Mesothelial cell of epicardium (in vitro differentiated cells): ENCODE results near the gene NEB. TPM values are rescaled to one million over a fixed set of nuclear protein-coding genes. Genes with fewer than 3 reads are reported as not detected.

Experiments
- DNase-seq, 2 experiments: peaks; one replicate each; pipeline ENCODE4 v3.0.0; 2021; ENCODE audit warnings: low spot score in 2 of 2; ENCODE audit not compliant: unreplicated experiment in 2 of 2
- H3K27ac Mint-ChIP-seq: 2 replicates; pipeline ENCODE4 v1.8.0; 2021; ENCODE audit warnings: mixed read lengths
- H3K27me3 Mint-ChIP-seq: 2 replicates; pipeline ENCODE4 v1.8.0; 2021; ENCODE audit warnings: low read depth, mixed read lengths
- H3K36me3 Mint-ChIP-seq: 2 replicates; pipeline ENCODE4 v1.8.0; 2021; ENCODE audit warnings: mixed read lengths
- H3K4me1 Mint-ChIP-seq: 2 replicates; pipeline ENCODE4 v1.8.0; 2021; ENCODE audit warnings: mixed read lengths
- H3K4me3 Mint-ChIP-seq: 2 replicates; pipeline ENCODE4 v1.8.0; 2021; ENCODE audit warnings: mild to moderate bottlenecking, moderate library complexity, mixed read lengths
- H3K9me3 Mint-ChIP-seq: 2 replicates; pipeline ENCODE4 v1.8.0; 2021; ENCODE audit warnings: mixed read lengths
- CTCF ChIP-seq: fragments of 200-600 bp; sonication (generic); IDR thresholded peaks from one replicate; pipeline ENCODE4 v1.5.0; 2021; ENCODE audit warnings: antibody characterized with exemption; ENCODE audit not compliant: unreplicated experiment
- total RNA-seq: library from RNA; stranded (reverse); gene quantifications from 3 replicates; pipeline ENCODE4 v1.2.1, GENCODE V29; 2021

The NEB gene
- total RNA-seq, 1 donor from 2014 or later: 0.92 TPM

DNA sequence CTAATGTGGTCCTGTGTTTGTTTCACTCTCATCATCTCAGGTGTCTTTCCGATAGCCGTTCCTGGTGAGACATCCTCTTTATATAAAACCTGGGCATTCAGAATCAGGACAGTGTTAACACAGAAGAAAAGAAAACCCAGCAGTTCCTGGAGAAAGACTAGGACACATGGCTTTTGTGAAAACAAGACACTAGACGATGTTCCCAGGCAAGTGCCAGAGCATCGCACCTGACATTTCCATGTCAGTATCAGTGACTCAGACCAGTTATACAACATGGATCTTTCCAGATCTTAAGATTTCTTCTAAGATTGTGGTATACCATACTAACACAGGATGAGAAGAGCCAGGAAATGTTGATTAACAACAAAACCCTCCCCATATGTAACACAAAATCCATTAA is 228.1 kb downstream of the NEB start:
- TF ChIP-seq CTCF: no peak
- no peaks in the 10 kb centered on the region for H3K36me3 Mint-ChIP-seq

GRCh38 chr2:151498178-151498577 is 236.1 kb downstream of the NEB start:
- Mint-ChIP-seq H3K27me3 (no peaks in the 10 kb centered on the region), H3K4me1 (peaks cover 6% of the 10 kb centered on the region), H3K36me3 (peaks cover 12% of the 10 kb centered on the region), H3K9me3 (no peaks in the 10 kb centered on the region), H3K27ac (no peak overlapping the region), H3K4me3 (no peak overlapping the region)
- no peak for DNase-seq
- no peak for TF ChIP-seq CTCF

More for the DNA sequence above, 228.1 kb downstream of the NEB start:
- H3K4me1 Mint-ChIP-seq: peaks cover 3% of the 10 kb centered on the region
- DNase-seq: no peak
- H3K4me3 Mint-ChIP-seq: no peak overlapping the region
- no peaks in the 10 kb centered on the region for H3K27me3 Mint-ChIP-seq
- H3K9me3 Mint-ChIP-seq: no peaks in the 10 kb centered on the region
- no peak overlapping the region for H3K27ac Mint-ChIP-seq

DNA sequence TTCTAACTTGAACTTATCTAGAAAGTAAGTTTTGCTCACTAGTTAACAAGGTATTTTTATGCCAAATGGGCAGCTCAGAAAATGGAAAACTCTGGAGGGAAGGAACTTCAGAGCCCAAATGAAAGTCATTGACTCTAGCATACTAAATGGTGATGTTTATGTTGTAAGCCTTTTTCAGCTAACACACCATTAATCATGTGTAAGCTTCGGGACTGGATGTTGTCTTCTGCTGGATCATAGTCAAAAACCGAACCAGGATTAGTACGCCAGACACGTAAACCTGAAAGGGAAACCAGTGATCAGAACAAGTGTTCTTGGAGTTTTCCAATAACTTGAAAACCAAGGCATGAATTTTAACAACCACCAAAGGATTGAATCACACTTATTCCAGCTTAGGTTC is 242.8 kb downstream of the NEB start:
- H3K9me3 Mint-ChIP-seq: no peaks in the 10 kb centered on the region
- no peak for DNase-seq
- no peak overlapping the region for H3K4me3 Mint-ChIP-seq
- no peaks in the 10 kb centered on the region for H3K4me1 Mint-ChIP-seq
- H3K27me3 Mint-ChIP-seq: no peaks in the 10 kb centered on the region
- TF ChIP-seq CTCF: no peak
- H3K27ac Mint-ChIP-seq: no peak overlapping the region
- H3K36me3 Mint-ChIP-seq: peaks cover 13% of the 10 kb centered on the region

- H3K27me3 Mint-ChIP-seq: no peaks in the 10 kb centered on the region
- DNase-seq: no peak
- no peak for TF ChIP-seq CTCF
- H3K4me3 Mint-ChIP-seq: no peak overlapping the region
- H3K27ac Mint-ChIP-seq: no peak overlapping the region
- no peaks in the 10 kb centered on the region for H3K4me1 Mint-ChIP-seq
- no peaks in the 10 kb centered on the region for H3K9me3 Mint-ChIP-seq
- peaks cover 20% of the 10 kb centered on the region for H3K36me3 Mint-ChIP-seq
These were observed 244.0 kb downstream of the NEB start for GRCh38 chr2:151490276-151490675.

DNA sequence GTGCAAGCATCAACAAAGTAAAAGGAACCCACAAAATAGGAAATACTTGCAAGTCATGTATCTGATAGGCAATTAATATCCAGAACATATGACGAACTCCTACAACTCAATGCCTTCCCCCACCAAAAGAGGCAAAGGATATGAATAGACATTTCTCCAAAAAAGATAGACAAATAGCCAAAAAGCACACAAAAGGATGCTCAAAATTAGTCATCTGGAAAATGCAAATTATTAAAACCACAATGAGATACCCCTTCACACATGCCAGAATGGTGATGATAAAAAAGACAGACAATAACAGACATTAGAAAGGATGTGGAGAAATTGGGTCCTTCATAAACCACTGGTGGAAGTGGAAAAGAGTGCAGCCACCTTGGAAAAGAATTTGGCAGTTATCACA is 248.2 kb downstream of the NEB start:
- H3K27ac Mint-ChIP-seq: no peak overlapping the region
- no peaks in the 10 kb centered on the region for H3K4me1 Mint-ChIP-seq
- peaks cover 31% of the 10 kb centered on the region for H3K36me3 Mint-ChIP-seq
- TF ChIP-seq CTCF: no peak
- no peak overlapping the region for H3K4me3 Mint-ChIP-seq
- no peak for DNase-seq
- H3K27me3 Mint-ChIP-seq: no peaks in the 10 kb centered on the region
- no peaks in the 10 kb centered on the region for H3K9me3 Mint-ChIP-seq

GRCh38 chr2:151484100-151484499 is 250.2 kb downstream of the NEB start:
- Mint-ChIP-seq H3K27me3 (no peaks in the 10 kb centered on the region), H3K9me3 (no peaks in the 10 kb centered on the region), H3K4me3 (no peak overlapping the region), H3K4me1 (no peaks in the 10 kb centered on the region), H3K27ac (no peak overlapping the region), H3K36me3 (peaks cover 32% of the 10 kb centered on the region)
- TF ChIP-seq CTCF: no peak
- no peak for DNase-seq
